Tibial nerve (tissue), 4 donors: ENCODE results near the gene CRKL.

ENCODE experiments used
- EP300 ChIP-seq, 2 donors: sonication (generic); formaldehyde crosslinking; IDR thresholded peaks; one replicate each; pipeline ENCODE4 v1.6.1; 2017; ENCODE audit warnings: antibody characterized with exemption in 2 of 2, mild to moderate bottlenecking in 1 of 2
- POLR2A ChIP-seq, 2 donors: fragments of 450-650 bp; IDR thresholded peaks; one replicate each; pipeline ENCODE4 v1.6.1; 2017; ENCODE audit warnings: antibody characterized with exemption in 2 of 2, mild to moderate bottlenecking in 2 of 2, moderate library complexity in 2 of 2
- TF ChIP-seq, protein P1 (sequence below), 5 experiments: fragments of 200-600 bp in 3 of 5; fragments of 450-650 bp in 2 of 5; sonication (generic) in 3 of 5; IDR thresholded peaks; one replicate each; pipeline ENCODE4 v1.5.1; 2016 to 2019; ENCODE audit warnings: antibody characterized with exemption in 5 of 5, mild to moderate bottlenecking in 3 of 5, moderate library complexity in 2 of 5

DNA sequence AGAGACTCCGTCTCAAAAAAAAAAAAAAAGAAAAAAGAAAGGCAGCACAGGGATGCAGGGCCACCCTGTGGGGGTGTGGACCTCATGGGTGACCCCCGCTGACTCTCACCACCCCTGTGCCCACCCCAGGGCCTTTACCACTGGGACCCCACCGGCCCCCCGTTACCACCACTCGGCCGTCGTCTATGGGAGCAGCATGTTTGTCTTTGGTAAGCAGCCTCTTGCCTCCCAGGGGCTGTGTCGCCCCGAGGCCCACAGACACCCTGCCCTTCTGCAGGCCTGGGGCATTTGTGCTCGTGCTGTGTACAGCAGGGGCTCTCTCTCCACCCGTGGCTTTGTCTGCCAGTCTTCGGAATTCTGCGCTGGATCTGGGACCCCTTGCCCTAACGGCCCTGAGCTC, 70.2 kb downstream of the CRKL start:
- TF ChIP-seq, protein P1, sequence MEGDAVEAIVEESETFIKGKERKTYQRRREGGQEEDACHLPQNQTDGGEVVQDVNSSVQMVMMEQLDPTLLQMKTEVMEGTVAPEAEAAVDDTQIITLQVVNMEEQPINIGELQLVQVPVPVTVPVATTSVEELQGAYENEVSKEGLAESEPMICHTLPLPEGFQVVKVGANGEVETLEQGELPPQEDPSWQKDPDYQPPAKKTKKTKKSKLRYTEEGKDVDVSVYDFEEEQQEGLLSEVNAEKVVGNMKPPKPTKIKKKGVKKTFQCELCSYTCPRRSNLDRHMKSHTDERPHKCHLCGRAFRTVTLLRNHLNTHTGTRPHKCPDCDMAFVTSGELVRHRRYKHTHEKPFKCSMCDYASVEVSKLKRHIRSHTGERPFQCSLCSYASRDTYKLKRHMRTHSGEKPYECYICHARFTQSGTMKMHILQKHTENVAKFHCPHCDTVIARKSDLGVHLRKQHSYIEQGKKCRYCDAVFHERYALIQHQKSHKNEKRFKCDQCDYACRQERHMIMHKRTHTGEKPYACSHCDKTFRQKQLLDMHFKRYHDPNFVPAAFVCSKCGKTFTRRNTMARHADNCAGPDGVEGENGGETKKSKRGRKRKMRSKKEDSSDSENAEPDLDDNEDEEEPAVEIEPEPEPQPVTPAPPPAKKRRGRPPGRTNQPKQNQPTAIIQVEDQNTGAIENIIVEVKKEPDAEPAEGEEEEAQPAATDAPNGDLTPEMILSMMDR (IDR thresholded peaks at IDR 0.05), result no peak
- TF ChIP-seq POLR2A (IDR thresholded peaks at IDR 0.05) (no peak), EP300 (IDR thresholded peaks at IDR 0.05) (no peak)
